GM18508 (cell line): ENCODE data around the gene ASPDH.

ENCODE experiments used
- ATAC-seq: cut with Tn5 transposase; IDR thresholded peaks from one replicate; pipeline ENCODE4 v1.9.1; 2021; ENCODE audit warnings: moderate number of reproducible peaks; ENCODE audit not compliant: insufficient read depth, unreplicated experiment

The ASPDH gene

GRCh38 chr19:50513746-50514345 lies at the start of gene ASPDH:
Gene ASPDH, minus strand, starts transcription at chr19:50513913. Its CDS starts 90 bp downstream, at chr19:50513823.
- no peak for ATAC-seq

GRCh38 chr19:50562996-50563395 lies 49.3 kb upstream of the ASPDH start:
- ATAC-seq: no peak

DNA sequence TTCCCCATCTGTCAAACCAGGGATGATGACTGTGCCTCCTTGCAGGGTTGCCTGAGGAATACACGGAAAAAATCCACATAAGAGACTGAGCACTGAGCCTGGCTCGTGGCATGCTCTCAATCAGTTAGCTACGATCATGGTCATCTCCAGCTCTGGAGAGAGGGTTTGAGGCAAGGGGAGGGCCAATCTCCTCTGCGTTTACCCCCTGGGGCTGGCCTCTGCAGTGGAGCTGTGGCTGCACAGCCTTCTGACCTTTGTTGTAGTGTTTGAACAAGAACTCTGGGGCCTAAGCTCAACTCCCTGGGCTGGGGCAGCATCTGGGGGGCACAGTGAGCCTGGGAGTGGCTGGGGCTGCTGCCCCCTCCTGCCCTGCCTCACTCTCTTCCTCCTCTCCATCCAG lies 48.6 kb upstream of the ASPDH start:
- no peak for ATAC-seq

DNA sequence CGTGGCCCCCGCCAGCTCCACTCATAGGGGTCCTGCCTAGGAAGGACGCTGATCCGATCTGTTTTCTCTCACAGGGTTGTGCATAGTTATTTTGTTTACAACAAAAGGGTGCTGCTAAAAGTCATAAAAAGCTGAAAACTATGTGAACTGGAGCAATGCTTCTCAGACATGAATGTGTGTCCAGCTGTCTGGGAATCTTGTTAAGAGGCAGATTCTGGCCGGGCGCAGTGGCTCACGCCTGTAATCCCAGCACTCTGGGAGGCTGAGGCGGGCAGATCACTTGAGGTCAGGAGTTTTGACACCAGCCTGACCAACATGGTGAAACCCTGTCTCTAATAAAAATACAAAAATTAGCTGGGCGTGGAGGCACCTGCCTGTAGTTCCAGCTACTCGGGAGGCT lies 45.9 kb upstream of the ASPDH start:
- ATAC-seq: no peak

GRCh38 chr19:50558449-50558848 lies 44.7 kb upstream of the ASPDH start:
- no peak for ATAC-seq

- ATAC-seq: no peak
These were observed 44.3 kb upstream of the ASPDH start for GRCh38 chr19:50558039-50558438.

GRCh38 chr19:50557009-50557613 lies 43.4 kb upstream of the ASPDH start:
- no peak for ATAC-seq

DNA sequence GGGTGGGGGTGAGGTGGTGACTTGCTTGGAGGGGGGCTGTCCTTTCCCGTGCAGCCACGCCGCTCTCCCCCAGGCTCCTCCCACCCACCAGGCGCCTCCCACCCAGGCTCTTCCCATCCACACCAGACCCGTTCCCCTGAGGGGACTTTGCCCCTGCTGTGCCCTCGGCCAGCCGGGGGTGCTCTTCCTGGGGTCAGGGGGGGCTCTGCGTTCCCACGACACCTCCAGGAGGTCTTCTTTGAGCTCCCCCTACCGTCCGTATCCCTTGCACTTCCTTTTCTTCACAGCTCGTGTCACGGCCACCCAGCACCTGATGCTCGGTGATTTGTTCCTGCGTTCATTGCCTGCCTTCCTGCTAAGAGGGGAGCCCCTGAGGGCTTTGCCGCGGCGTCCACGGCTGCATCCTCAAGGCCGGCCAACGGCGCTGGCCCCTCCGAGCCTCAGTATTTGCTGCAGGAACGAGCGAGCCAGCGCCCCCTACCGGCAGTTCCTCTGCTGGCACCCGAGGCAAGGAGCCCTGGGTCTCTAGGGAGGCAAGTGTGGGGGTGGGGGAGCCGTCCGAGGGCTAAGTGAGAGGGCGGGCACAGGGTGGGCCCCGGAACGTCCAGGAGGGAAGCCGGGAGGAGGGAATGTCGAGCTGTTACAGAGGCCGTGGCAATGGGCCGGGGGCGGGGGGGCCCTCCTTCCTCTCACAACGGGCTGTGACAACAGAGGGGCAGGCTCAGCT lies 42.7 kb upstream of the ASPDH start:
- no peak for ATAC-seq

DNA sequence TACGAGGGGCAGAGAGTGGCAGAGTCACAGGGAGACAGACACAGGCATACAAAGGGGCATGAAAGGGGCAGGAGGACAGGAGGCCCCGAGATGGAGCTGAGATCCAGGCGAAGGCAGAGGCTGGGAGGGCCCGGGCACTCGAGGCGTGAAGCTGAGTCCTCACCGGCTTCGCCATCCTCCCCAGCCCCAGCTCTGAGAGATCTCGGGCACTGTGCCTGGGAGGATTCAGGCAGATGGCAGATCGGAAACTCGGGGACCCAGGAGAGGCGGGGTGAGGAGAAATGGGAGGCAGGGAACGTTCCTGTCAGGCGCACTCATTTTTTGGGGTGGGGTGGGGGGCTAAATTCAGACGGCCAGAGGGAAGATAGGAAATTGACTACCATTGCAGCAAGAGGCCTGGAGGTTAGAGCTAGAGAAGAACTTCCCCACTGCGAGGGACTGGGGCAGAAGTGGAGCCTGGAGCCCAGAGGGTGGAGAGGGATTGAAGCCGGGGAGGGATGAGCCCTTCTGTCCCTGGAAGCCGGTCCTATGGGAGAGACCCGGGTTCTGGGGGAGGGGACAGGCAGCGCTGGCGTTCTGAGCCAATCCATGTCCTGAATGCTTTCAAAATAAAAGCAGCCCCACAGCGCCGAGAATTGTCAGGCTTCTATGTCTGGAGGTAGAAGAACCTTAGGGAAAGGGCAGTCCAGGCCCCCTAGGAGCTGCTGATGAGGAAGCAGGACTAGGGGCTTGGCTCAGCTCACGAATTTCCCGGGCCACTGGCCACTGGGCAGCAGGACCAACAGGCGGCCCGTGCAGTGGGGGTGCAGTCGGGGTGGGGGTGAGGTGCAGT lies 42.0 kb upstream of the ASPDH start:
- ATAC-seq: no peak

DNA sequence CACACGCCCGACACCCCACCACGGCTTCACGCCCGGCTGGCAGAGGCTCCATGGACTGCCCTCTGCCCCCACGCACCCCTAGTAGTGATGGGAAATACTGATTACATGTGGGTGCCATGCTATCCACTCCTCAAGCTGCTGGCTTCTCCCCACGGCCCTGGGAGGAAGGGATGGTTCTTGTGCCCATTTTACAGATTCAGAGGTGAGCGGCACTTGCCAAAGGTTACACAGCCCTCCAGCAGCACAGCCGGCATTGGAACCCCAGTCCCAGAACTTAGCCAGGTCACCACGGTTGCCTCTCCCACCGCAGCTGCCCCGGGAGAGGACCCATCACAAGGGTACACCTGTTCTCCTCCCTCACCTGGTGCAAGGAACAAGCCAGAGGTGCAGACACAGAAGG lies 41.3 kb upstream of the ASPDH start:
- no peak for ATAC-seq

GRCh38 chr19:50554212-50554611 lies 40.5 kb upstream of the ASPDH start:
- ATAC-seq: no peak

DNA sequence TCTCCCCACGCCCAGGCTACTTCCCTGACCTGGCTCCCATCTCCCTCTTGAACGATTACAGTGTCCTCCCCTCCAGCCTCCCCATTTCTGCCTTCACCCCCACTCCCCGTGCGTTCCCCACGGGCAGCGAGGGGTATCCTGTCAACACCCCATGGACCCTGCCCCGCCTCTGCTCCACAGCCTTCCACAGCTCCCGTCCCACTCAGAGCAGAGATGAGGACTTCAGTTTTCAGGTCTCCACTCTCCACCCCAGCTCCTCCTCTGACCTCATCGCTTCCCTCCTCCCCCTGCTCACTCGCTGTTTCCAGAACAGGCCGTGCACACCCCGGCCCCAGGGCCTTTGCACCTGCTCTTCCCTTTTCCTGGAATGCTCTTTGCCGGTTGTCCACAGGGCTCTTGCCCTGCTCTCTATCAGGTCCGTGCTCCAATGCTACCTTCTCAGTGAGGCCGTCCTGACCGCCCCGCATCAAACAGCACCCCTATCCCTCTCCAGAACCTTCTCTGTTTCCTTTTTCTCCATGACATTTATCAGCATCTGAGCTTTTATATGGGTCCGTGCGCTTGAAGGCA lies 39.5 kb upstream of the ASPDH start:
- ATAC-seq: no peak

DNA sequence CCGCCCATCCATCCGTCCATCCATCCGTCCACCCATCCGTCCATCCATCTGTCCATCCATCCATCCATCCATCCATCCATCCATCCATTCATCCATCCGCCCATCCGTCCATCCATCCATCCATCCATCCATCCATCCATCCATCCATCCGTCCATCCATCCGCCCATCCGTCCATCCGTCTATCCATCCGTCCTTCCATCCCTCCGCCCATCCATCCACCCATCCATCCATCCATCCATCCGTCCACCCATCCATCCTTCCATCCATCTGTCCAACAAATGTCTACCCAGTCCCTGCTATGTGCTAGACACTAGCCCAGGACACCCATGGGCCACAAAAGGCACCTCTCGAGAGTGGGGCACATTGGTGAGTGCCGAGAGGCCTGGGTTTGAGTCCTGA lies 38.8 kb upstream of the ASPDH start:
- no peak for ATAC-seq

- ATAC-seq: no peak
These were observed 38.0 kb upstream of the ASPDH start for GRCh38 chr19:50551715-50552187.

- no peak for ATAC-seq
These were observed 37.5 kb upstream of the ASPDH start for GRCh38 chr19:50551034-50551714.

- ATAC-seq: no peak
These were observed 36.9 kb upstream of the ASPDH start for GRCh38 chr19:50550594-50550966.

DNA sequence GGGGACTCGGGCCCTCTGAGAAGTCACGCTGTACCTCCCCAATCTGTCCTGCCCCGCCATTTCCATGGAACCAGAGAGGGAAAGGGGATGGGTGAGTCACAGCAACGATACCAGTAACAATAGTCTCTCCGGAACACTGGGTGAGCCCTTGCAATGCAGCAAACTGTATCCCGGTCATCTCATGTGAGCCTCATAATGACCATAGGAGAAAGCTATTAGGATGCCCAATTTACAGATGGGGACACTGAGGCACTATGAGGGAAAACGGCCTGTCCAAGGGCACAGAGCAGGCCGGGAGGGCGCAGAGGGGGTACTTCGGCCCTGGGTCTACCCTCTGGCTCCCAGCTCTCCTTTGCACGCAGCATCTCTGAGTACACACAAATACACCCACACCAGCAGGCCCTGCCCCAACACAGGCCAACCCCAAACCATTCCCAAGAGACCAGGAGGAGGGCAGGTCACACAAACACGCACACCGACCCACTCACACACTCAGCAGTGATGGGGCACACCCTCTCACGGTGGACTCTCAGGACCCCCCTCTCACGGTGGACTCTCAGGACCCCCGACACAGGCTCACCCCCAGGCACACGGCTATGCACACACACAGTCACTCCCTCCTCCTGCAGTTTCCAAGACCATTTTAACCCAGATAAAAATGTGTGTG lies 36.3 kb upstream of the ASPDH start:
- no peak for ATAC-seq

DNA sequence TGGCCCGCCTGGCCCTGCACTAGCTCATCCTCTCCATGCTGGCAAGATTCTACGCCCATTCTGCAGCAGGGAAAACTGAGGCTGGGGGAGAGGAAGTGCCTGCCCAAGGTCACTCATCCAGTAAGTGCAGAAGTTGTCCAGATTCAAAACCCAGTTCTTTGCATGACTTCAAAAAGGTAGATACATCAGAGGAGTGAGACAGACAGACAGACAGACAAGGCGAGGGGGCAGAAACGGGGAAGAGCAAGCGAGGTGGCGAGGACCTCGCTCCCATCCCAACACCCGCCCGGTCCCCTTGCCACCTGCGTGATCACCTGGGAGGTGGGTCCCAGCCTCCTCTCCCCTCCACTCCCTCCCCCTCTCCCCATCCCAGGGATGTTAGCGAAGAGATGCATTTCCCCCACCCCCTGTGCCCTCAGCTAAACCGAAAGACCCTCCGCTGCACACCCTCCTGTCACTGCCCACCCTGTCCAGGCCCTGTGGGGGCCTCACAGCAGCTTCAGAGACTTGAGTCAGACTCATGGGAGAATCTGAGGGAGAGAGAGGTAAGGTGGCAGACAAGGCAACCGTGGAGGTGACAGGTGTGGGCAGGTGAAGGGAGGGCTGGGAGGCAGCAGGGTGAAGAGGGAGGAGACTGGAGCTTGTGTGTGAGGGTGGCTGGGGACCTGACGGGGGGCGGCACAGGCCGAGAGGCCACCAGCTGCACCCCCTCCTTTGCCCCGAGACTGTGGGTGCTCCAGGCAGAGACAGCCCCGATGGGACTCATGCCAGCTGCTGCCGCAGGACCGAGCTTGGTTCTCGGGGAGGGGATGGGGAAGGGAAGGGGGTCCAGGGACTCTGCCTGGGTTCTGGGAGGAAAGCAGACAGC lies 35.6 kb upstream of the ASPDH start:
- ATAC-seq: no peak
